Measurements from ENCODE around the gene CA14.
"Not testable (repeated sequence)": the region's sequence is repeated elsewhere in the genome, so short reads cannot be mapped to it uniquely, and the experiment has no call there.

The CA14 gene

DNA sequence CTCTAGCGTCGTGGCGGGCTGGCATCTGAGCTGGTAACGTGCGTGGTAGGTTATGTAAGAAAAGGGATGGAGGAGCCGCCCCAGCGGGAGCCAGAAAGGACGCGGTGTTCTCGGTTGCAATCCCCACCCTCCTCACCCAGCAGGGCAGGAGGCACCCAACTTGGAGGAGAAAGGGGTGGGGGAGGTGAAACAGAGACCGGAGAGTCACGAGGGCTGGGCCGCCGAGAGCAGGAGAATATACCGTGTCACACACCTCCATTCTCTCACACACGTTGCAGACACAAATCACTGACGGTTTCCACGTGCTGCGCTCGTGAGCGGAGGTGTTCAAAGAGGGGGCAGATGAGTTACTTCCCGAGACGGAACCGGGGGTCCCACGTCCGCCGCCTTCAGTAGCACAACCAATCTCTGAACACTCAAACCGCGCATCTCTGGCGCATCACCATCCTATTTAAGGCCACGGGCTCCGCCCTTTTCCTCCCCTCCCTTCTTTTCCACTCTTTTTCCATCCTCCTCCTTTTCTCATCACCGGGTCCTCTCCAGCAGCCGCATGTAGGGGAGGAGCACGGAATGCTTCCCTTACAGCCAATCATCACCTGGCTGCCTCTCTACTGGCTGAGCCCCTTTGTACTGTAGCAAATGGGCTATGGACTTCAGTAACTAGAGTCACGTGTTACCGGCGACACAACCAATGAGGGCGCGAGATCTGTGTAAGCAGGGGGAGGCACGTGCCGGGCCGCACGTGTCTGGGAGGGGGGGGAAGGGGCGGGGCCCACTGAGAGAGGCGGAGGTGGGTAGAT is 24.4 kb downstream of the CA14 start, which contains the start of gene CIART:
Gene CIART, plus strand, starts transcription at position 797 of the 800 bp plus-strand sequence. CDS start 714 bp downstream, outside the sequence.
- peak; percentile 79 for DNase-seq

DNA sequence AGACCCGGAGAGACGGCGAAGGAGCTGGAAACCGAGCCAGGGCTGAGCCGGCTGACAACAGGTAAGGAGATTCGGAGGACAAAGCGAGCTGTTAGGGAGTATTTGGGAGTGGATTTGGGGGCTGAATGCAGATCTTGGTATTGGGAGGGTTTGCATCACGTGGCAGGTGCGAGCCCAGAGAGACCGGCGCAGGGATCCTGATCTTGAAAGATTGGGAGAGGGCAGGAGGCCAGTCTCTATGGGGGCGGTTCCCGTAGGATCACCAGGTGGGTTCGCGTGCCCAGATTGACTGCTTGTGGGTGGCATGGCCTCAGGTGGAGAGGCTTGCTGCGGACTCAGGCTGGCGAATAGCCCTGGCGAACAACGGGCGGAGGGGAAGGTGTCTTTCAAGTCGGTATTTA is 25.0 kb downstream of the CA14 start:
- no peak for DNase-seq

DNA sequence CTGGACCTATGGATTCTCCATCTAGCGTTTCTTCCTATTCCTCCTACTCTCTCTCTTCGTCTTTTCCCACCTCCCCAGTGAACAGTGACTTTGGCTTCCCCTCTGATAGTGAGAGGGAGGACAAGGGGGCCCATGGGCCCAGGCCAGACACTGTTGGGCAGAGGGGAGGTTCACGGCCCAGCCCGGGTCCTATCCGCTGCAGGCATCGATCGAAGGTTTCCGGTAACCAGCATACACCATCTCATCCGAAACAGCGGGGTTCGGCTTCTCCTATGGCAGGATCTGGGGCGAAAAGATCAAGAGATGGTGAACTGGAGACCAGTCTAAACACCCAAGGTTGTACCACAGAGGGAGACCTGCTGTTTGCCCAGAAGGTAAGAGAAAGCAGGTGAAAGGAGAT is 25.7 kb downstream of the CA14 start:
- no peak for DNase-seq

DNA sequence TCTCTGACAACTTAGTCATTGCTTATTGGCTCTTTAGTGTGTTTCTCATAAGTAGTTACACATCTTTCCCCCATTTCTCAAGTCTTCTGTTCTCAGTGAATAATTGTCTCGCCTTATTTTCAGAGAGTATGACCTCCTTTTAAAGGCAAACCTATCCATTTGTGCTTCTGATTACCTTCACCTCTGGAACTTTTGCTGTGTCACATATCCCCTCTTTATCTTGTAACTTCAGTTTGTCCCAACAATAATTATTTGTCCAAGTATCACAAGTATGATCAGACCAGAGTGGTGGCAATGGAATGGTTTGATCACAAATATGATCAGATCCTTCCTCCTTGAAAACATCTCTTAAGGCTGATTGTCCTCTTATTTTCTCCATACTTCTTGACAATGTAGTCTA is 30.8 kb downstream of the CA14 start:
- DNase-seq, result no peak

DNA sequence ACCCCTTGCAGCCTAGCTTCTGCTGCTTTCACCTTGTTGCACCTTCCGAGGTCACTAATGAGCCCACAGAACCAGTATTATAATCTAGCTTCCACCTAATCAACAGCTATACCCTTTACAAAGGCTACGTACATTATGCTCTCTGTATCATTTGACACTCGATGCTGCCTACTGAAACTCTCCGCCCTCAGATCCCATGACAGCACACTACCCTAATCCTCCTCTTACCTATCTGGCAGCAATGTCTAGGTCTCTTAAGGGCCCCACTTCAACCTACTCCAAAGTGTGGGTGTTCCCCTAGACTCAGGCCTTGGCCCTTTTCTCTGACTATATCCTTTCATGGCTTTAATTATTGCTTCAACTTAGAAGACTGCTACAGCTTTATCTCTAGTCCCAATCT is 31.2 kb downstream of the CA14 start:
- no peak for DNase-seq

DNA sequence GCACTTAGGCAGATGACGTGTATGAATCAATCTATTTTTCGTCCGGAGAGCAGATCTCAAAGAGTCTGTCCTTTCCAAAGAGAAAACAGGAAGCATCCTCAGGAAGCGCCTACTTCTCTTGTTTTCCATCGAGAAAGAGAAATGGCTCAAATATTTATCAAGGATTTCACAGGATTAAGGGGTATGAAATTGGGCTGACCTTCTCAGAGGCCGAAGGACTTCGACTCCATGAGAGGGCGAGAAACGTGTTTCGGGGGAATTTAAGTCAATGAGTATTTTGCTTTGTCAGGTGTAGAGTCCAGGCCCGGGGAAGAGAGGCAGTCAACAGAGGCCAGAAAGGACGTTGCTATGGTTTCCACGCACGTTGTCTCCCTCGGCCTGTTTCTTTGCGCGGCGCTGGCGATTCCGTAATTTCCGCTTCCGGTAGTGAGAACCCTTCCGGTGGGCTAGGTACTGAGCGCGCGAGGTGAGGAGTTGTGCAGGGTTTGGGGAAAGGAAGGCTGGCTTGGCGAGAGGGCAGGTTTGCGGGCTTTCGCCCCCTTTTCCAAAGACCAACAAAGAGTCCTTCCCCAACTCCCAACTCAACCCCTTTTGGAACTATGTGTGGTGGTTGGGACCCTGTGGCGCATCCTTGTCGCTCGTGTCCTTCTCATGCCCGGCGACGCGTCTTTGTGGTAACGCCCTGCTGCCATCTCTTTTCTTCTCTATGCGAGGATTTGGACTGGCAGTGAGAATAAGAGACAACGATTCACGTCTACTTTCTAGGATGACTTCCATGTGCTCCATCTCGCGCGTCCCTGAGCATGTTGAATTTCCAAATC is 36.1 kb downstream of the CA14 start, which contains the start of gene MRPS21:
Gene MRPS21, plus strand, starts transcription at position 429 of the 821 bp plus-strand sequence. CDS start 506 bp downstream, outside the sequence.
- peak; percentile 87 for DNase-seq

DNA sequence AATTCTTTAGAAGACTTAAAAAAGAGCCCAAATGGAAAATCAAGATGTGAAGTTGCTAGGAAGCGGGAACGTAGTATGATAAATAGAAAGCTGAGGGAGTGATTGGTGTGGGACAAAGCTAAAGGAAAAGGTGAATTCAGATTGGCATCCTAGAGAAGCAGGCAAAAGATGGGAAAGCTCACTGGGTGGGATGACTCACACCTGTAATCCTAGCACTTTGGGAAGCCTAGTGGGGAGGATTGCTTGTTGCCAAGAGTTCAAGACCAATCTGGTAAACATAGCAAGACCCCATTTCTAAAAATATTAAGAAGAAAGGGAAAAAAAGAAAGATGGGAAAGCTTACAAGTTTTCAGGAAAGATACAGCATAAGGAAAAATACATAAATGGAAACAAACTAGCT is 37.9 kb downstream of the CA14 start:
- no peak for DNase-seq

DNA sequence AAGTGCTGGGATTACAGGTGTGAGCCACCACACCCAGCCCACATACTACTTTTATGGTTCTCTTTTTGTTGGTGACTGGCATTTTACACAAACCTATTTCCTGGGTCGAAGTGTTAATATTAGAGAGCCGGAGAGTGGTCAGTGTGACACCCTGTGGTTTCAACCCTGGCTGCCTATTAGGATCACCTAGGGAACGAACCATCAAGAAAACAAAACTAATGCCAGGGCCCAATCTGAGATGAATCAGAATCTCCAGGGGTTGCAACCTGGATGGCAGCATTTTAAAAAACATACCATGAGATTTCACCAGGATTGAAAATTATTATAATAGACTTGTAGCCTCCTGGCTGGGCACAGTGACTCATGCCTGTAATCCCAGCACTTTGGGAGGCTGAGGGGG is 42.1 kb downstream of the CA14 start:
- no peak for DNase-seq

DNA sequence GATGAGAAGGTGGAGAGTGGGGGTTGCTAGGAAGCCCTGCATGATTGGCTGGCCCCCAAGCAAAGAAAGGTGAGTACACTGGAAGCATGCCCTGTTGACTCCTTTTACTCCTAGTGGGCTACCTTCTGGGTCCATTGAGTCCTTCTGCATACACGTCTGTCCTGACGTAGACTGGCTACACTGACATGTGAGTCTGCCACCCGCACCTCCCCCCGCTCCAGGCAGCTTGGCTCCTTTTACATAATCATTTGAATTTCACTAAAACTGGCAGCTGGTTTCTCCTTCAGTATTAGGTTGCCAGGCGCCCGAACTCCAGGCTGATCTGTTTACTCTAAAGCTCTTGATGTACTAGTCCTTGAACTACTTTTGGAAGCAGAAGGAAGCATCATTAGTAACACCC is 44.8 kb downstream of the CA14 start:
- DNase-seq, result no peak

DNA sequence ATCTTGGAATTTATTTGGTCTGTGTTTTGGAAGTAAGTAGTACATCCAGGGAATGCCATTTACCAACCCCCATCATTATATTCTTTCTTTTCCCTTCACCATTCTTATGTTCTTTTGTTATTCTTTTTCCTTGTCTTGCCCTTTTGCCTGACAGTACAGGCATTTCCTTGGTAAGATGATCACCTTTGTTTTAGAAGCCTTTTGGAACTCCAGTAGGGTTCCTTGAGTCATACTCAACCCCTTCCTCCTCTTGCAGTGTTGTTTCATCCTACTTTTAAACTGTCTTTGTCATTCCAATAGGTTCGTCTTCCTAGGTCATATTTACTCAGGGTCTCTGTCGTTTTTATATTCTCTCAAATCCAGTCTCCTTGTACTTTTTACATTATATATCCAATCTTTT is 45.3 kb downstream of the CA14 start:
- DNase-seq, result no peak

DNA sequence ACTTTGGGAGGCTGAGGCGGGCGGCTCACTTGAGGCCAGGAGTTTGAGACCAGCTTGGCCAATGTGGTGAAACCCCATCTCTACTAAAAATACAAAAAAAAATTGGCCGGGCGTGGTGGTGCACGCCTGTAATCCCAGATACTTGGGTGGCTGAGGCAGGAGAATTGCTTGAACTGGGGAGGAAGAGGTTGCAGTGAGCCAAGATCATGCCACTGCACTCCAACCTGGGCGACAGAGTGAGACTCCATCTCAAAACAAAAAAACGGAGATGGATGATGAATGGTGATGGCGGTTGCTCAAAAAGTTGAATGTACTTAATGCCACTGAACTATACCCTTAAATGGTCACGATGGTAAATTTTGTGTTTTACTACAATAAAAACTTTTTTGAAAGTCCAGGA is 51.0 kb downstream of the CA14 start:
- not testable (repeated sequence) for DNase-seq

DNA sequence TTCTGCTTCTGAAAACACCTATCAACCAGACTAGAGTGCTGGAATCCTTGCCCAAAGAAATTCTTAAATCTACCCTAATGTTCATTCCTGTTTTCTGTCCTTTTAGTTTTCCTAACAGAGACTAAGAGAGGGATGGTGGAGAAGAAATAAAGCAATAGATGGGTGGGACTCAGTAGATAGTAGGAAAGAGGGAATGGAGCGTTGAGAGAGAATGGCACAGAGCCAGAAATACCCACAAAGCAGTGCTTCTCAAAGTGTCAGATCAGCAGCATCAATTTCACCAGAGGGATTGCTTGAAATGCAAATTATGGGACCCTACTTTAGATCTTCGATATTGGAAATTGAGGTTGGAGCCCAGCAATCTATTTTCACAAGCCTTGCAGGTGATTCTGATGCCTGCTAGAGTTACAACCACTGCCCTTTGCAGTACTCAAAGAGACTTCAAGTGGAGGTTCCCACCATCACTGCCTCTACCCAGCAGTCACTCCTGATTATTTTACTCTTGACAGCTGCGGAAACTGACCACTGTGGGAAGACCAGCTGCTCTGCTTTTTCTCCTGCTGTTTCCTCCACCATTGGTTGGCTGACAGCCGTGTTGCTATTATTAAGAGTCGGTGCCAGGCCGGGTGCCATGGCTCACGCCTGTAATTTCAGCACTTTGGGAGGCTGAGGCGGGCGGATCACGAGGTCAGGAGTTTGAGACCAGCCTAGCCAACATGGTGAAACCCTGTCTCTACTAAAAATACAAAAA is 52.4 kb downstream of the CA14 start:
- DNase-seq, result no peak

DNA sequence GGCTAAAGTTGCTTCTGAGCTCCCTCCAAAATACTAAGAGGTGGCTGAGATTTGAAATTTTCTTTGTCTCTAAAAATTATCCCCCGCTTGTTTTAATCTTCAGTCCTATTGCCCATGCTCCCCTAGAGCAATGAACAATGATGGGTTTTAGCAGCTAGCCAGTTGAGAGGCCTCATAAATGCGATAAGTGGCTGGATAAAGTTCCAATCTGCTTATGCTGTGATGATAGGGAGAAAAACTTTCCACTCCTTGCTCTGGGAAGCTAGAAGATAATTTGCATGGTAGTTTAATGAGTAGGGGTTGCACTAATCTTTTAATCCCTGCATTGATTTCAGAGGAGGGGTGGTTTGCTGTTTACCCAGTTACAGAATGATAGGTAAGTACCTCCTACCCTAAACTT is 54.2 kb downstream of the CA14 start:
- no peak for DNase-seq

Measured in stimulated activated naive CD4-positive, alpha-beta T cell treated with Interleukin-2 at 50 U/mL for 16 hours (primary cell).